Measurements from ENCODE around the gene NAPEPLD.
"Not testable (repeated sequence)": the region's sequence is repeated elsewhere in the genome, so short reads cannot be mapped to it uniquely, and the experiment has no call there.

NAPEPLD gene

DNA sequence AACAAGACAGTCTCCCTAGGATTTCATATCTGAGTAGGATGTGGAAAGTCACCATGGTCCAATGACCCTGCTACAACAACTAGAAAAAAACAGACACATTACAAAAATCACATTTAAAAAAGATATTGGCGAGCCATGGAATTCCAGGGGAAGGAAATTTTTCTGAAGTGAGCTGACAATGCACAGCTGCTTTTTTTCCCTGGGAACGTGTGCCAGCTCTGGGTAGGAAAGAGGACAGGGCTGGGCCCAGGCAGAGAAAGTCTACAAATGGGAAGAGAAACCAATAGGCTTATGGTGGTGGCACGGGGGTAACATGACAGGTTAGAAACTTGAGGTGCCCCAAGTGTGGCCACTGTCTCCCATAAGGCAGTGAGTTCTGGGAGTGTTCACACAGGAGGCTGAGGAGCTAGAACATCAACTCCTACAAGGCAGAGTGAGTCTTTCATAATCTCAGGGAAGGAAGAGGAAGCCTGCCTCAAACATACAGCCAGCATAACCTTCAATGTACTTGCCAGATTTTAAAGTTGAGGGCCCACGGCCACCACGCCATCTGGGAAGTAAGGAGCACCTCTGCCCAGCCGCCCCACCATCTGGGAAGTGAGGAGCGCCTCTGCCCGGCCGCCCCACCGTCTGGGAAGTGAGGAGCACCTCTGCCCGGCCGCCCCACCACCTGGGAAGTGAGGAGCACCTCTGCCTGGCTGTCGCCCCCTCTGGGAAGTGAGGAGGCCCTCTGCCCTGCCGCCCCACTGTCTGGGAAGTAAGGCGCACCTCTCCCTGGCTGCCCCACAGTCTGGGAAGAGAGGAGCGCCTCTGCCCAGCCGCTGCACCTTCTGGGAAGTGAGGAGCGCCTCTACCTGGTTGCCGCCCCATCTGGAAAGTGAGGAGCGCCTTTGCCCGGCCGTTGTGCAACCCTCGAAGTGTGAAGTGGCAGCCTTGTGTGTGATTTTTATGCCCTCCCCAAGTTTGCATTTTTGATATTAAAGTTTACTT, 80.2 kb downstream of the NAPEPLD start:
- no peak for DNase-seq (ENCODE audit: low read depth)

DNA sequence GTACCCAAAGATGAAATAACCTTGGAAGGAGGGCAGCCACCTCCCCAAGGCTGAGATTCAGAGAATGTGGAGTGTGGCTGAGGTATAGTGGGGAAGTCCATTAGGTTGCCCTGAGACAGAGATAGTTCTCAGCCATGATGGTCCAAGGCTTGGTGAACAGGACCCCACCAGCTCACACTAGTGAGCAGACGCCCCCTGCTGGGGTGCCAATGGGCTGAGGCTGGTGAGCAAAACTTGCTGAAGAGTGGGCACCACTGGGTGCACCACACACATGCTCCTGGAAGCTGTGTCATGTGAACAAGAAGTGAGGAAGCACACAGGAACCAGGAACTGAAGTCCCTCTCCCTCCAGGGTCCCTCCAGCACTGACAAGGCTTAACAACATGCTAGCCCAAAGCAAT, 83.2 kb downstream of the NAPEPLD start:
- no peak for DNase-seq (ENCODE audit: low read depth)

DNA sequence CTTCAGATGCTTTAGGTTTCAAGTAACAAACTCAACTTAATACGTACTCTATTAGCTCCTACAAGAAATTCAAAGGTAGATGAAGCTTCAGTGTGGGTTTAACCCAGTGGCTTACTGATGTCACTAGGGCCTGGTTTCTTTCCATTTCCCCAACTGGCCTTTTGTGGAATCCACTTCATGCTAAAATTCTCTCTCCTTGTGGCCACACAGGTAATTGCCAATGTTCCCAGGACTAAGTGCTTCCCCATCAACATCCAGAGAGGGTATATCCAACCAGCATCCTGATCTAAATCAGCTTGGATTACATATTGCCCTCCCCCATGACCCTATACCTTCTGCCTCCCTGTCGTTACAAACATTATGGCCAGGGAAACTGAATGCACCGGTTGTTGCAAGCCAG, 85.0 kb downstream of the NAPEPLD start:
- DNase-seq (ENCODE audit: low read depth) = no peak

DNA sequence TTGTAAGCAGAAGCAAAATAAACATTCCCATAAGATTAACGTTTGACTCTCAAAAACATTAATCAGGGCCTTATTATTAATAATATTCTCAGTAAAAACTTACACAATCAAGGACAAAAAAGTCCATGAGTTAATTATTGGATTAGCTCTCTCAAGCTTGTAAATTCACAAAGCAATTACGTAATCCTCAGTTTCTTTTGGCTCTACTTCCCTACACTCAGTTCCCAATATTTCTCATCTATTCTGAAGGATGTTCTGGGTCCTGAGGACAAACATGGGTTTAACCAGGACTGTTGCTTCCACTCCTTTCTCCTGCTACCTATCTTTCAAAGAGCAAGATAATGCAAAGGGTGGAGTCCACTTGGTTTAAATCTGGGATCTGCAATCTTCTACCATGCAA, 89.4 kb downstream of the NAPEPLD start:
- no peak for DNase-seq (ENCODE audit: low read depth)

DNA sequence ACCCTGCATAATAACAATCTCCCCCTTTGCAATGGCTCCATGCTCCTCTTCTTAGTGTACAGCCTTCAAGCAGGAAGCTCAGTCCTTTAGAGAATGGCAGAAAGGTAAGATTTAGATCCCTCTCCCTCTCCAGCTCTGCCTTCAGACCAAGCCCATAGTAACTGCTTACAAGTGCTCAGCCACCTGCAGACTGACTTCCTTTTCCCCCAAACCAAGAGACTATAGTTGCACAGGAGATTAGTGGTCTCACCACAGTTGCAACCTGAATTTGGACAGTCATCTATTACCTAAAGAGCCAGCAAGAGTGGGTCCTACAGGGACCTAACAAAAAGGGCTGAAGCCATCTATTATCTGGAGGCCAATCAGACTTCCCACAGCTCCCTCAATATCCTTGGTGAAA, 90.8 kb downstream of the NAPEPLD start:
- DNase-seq (ENCODE audit: low read depth) = no peak

DNA sequence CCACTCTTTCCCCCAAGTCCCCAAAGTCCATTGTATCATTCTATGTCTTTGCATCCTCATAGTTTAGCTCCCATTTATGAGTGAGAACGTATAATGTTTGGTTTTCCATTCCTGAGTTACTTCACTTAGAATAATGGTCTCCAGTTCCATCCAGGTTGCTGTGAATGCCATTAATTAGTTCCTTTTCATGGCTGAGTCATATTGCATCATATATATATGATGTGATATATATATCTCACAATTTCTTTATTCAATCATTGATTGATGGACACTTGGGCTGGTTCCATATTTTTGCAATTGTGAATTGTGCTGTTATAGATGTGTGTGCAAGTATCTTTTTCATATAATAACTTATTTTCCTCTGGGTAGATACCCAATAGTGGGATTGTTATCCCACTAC, 92.9 kb downstream of the NAPEPLD start:
- not testable (repeated sequence) for DNase-seq (ENCODE audit: low read depth)

DNA sequence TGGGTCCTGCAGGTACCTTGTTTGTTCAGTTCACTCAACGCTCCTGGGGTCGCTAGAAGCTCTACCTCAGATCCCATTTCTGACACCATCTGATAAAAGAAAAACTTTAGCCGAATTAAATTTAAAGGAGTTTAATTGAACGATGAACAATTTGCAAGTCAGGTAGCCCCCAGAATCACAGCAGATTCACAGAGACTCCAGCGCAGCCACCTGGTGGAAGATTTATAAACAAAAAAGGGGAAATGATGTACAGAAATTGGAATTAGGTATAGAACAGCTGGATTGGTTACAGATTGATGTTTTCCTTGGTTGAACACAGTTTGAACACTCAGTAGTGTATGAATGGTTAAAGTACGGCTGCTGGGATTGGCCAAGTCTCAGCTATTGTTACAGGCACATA, 97.4 kb downstream of the NAPEPLD start:
- no peak for DNase-seq (ENCODE audit: low read depth)

All from fibroblast of the conjunctiva (primary cell).